Spleen (tissue), 11 donors: ENCODE results near the gene HBD. TPM values are rescaled to one million over a fixed set of nuclear protein-coding genes. Genes with fewer than 3 reads are reported as not detected.

Experiments used
- DNase-seq: peaks from one replicate; pipeline ENCODE4 v3.0.0-alpha.2; 2020
- H3K27ac ChIP-seq, 8 donors: fragments of 200-600 bp; sonication (generic) in 7 of 8; 1 replicate in 4 of 8; 2 replicates in 4 of 8; pipeline versions ENCODE4 v1.5.0 to v1.8.0; 2016 to 2021; ENCODE audit warnings: inconsistent platforms in 4 of 8, mild to moderate bottlenecking in 4 of 8, moderate library complexity in 1 of 8
- H3K27me3 ChIP-seq, 7 donors: fragments of 200-600 bp; sonication (generic) in 6 of 7; replicated peaks in 1 of 7; 1 replicate in 4 of 7; 2 replicates in 3 of 7; pipeline versions ENCODE4 v1.5.0 to v1.8.0; 2016 to 2021; ENCODE audit warnings: inconsistent platforms in 3 of 7, mild to moderate bottlenecking in 1 of 7
- H3K36me3 ChIP-seq, 6 donors: fragments of 200-600 bp; sonication (generic) in 5 of 6; 1 replicate in 4 of 6; 2 replicates in 2 of 6; pipeline versions ENCODE4 v1.5.0 to v1.8.0; 2016 to 2021; ENCODE audit warnings: inconsistent platforms in 2 of 6
- H3K4me1 ChIP-seq, 6 donors: fragments of 200-600 bp; sonication (generic) in 5 of 6; 1 replicate in 3 of 6; 2 replicates in 3 of 6; pipeline versions ENCODE4 v1.5.0 to v1.8.0; 2016 to 2021; ENCODE audit warnings: inconsistent platforms in 3 of 6
- H3K4me3 ChIP-seq, 8 donors: fragments of 200-600 bp; sonication (generic) in 7 of 8; 1 replicate in 4 of 8; 2 replicates in 4 of 8; pipeline versions ENCODE4 v1.5.0 to v1.8.0; 2016 to 2021; ENCODE audit warnings: inconsistent platforms in 4 of 8, mild to moderate bottlenecking in 4 of 8, moderate library complexity in 2 of 8
- H3K9me3 ChIP-seq, 8 donors: fragments of 200-600 bp; sonication (generic) in 7 of 8; 1 replicate in 4 of 8; 2 replicates in 4 of 8; pipeline versions ENCODE4 v1.5.0 to v1.8.0; 2016 to 2021; ENCODE audit warnings: inconsistent platforms in 4 of 8
- CTCF ChIP-seq, 11 experiments: fragments of 200-600 bp in 7 of 11; fragments of 450-650 bp in 4 of 11; sonication (generic) in 4 of 11; IDR thresholded peaks in 8 of 11; conservative IDR thresholded peaks in 3 of 11; 1 replicate in 7 of 11; 2 replicates in 4 of 11; pipeline versions ENCODE4 v1.4.0 to v1.8.0; 2016 to 2021; ENCODE audit warnings: antibody characterized with exemption in 11 of 11, inconsistent platforms in 4 of 11, mild to moderate bottlenecking in 1 of 11
- POLR2A ChIP-seq, 3 donors: fragments of 450-650 bp; IDR thresholded peaks; one replicate each; pipeline ENCODE4 v1.5.1; 2017; ENCODE audit warnings: antibody characterized with exemption in 3 of 3, mild to moderate bottlenecking in 1 of 3
- POLR2AphosphoS5 ChIP-seq, 3 donors: sonication (generic); formaldehyde crosslinking; IDR thresholded peaks; one replicate each; pipeline ENCODE4 v1.5.1; 2017; ENCODE audit warnings: antibody characterized with exemption in 3 of 3
- WGBS, 5 donors: extraction: QIAGEN DNeasy Blood & Tissue Kit in 3 of 5; methylation state at CpG; one replicate each; pipeline versions ENCODE4 v1.1.5 to v1.1.7; 2013 to 2018; 5-methylcytosine and 5-hydroxymethylcytosine counted together
- intact Hi-C: fragments of 100-400 bp; cut with DNase I; formaldehyde crosslinking; loops from one replicate; pipeline ENCODE4 v1.15.0; 2023; ENCODE audit warnings: low total_unique reads
- polyA plus RNA-seq, 3 donors: library from polyadenylated mRNA; stranded (reverse); fragments of 200-250 nt; gene quantifications; one replicate each; pipeline ENCODE4 v1.2.1, GENCODE V29; 2013
- total RNA-seq, 7 donors: library from RNA; depleted of rRNA in 3 of 7; stranded (reverse); fragments of >200 nt in 3 of 7; fragmentation: NEBNext Ultra II Directional in 4 of 7; extraction: Animal tissue kit (Norgen Biotek cat#: 25700) in 4 of 7; gene quantifications; one replicate each; pipeline versions ENCODE4 v1.1.0 to v1.2.1, GENCODE V29; 2016 to 2021
- donor health status: healthy with polysubstance abuse.
- donor health status: DM: no; HTN: no; CAD: no; lungs with moderate emphysema.
- donor health status: DM: no; HTN: no; CAD: no.
- donor health status: Bipolar disorder and iron deficiency.
- donor health status: healthy.
- donor health status: DM: no; HTN: no; CAD: no.
- donor health status: DM: yes; HTN: yes; CAD: no.

Gene HBD
- total and polyA plus RNA-seq, 10 donors = 1.0 to 327 (median 10.6) TPM

- no peak overlapping the region for H3K27ac ChIP-seq
- no peak for DNase-seq
- H3K9me3 ChIP-seq = peaks cover 0 to 21% (median 7%) of the 10 kb centered on the region in 8 donors
- no peaks in the 10 kb centered on the region for H3K27me3 ChIP-seq
- intact Hi-C loops = no loop called here
- no peak overlapping the region for H3K4me3 ChIP-seq
- 80 to 86% (median 84%) methylated on average over 2 of the region's 2 CpGs for WGBS, 5 donors
- no peaks in the 10 kb centered on the region for H3K4me1 ChIP-seq
- H3K36me3 ChIP-seq = no peaks in the 10 kb centered on the region
- TF ChIP-seq CTCF (IDR thresholded peaks at IDR 0.05 in 8 of 11, conservative IDR thresholded peaks at IDR 0.05 in 3 of 11) = no peak
- no peak for TF ChIP-seq POLR2A (IDR thresholded peaks at IDR 0.05)
- TF ChIP-seq POLR2AphosphoS5 (IDR thresholded peaks at IDR 0.05) = no peak
Observed at GRCh38 chr11:5188201-5188600, 46.1 kb downstream of the HBD start.

Other genes with a start within 250 kb of the HBD start
- not detected for gene OR51L1, start 239.6 kb downstream of the HBD start, total RNA-seq
- gene OR51L1, start 239.6 kb downstream of the HBD start, polyA plus RNA-seq = not detected
- not detected for gene OR52J3, start 188.0 kb downstream of the HBD start, total RNA-seq
- not detected for gene OR52J3, start 188.0 kb downstream of the HBD start, polyA plus RNA-seq
- not detected for gene OR52E2, start 174.9 kb downstream of the HBD start, total RNA-seq
- not detected for gene OR52E2, start 174.9 kb downstream of the HBD start, polyA plus RNA-seq
- gene OR52E1, start 164.9 kb downstream of the HBD start, total RNA-seq = not detected
- not detected for gene OR52E1, start 164.9 kb downstream of the HBD start, polyA plus RNA-seq
- gene OR52A5, start 96.1 kb downstream of the HBD start, total RNA-seq = not detected
- gene OR52A5, start 96.1 kb downstream of the HBD start, polyA plus RNA-seq = not detected
- gene OR52A1, start 79.7 kb downstream of the HBD start, total RNA-seq = not detected
- not detected for gene OR52A1, start 79.7 kb downstream of the HBD start, polyA plus RNA-seq
- gene OR51V1, start 33.8 kb downstream of the HBD start, total RNA-seq = not detected
- not detected for gene OR51V1, start 33.8 kb downstream of the HBD start, polyA plus RNA-seq
- over 10,000 TPM in 2 of 7 donors, 1,000 to 10,000 TPM in 3, 100 to 1,000 TPM in 2; 465 to 40,257 (median 5,354) TPM for gene HBB, start 7.4 kb downstream of the HBD start, total RNA-seq
- gene HBB, start 7.4 kb downstream of the HBD start, polyA plus RNA-seq = 1,000 to 10,000 TPM in 1 of 3 donors, 100 to 1,000 TPM in 2; 107 to 1,699 (median 207) TPM
- gene HBG1, start 15.4 kb upstream of the HBD start, total RNA-seq = 10 to 100 TPM in 1 of 7 donors, 1 to 10 TPM in 1, not detected in 5; 1.2 to 15.0 TPM
- under 1 TPM in 1 of 3 donors, not detected in 2; 0.21 TPM for gene HBG1, start 15.4 kb upstream of the HBD start, polyA plus RNA-seq
- gene HBG2, start 20.3 kb upstream of the HBD start, total RNA-seq = 10 to 100 TPM in 2 of 7 donors, 1 to 10 TPM in 3, not detected in 2; 1.3 to 19.6 (median 9.1) TPM
- gene HBG2, start 20.3 kb upstream of the HBD start, polyA plus RNA-seq = 1 to 10 TPM in 1 of 3 donors, under 1 TPM in 1, not detected in 1; 0.29 to 4.2 TPM
- gene HBE1, start 35.5 kb upstream of the HBD start, total RNA-seq = 1 to 10 TPM in 1 of 7 donors, under 1 TPM in 1, not detected in 5; 0.64 to 1.8 TPM
- gene HBE1, start 35.5 kb upstream of the HBD start, polyA plus RNA-seq = under 1 TPM; 0.21 to 0.37 (median 0.32) TPM
- gene OR51B4, start 67.5 kb upstream of the HBD start, total RNA-seq = not detected
- gene OR51B4, start 67.5 kb upstream of the HBD start, polyA plus RNA-seq = not detected
- gene OR51B2, start 89.8 kb upstream of the HBD start, total RNA-seq = not detected
- not detected for gene OR51B2, start 89.8 kb upstream of the HBD start, polyA plus RNA-seq
- 1 to 10 TPM in 3 of 7 donors, under 1 TPM in 4; 0.44 to 3.0 (median 0.89) TPM for gene OR51B5, start 109.0 kb upstream of the HBD start, total RNA-seq
- gene OR51B5, start 109.0 kb upstream of the HBD start, polyA plus RNA-seq = not detected
- gene OR51B6, start 117.0 kb upstream of the HBD start, total RNA-seq = not detected
- gene OR51B6, start 117.0 kb upstream of the HBD start, polyA plus RNA-seq = not detected
- not detected for gene OR51M1, start 149.3 kb upstream of the HBD start, total RNA-seq
- gene OR51M1, start 149.3 kb upstream of the HBD start, polyA plus RNA-seq = not detected
- not detected for gene OR51Q1, start 187.6 kb upstream of the HBD start, total RNA-seq
- gene OR51Q1, start 187.6 kb upstream of the HBD start, polyA plus RNA-seq = not detected
- under 1 TPM in 2 of 7 donors, not detected in 5; 0.40 to 0.73 TPM for gene OR51I1, start 207.0 kb upstream of the HBD start, total RNA-seq
- not detected for gene OR51I1, start 207.0 kb upstream of the HBD start, polyA plus RNA-seq
- gene OR51I2, start 214.8 kb upstream of the HBD start, total RNA-seq = not detected
- not detected for gene OR51I2, start 214.8 kb upstream of the HBD start, polyA plus RNA-seq